GM18526 (cell line): Measurements from ENCODE around the gene GAP43.

Experiments used
- POLR2A ChIP-seq: IDR thresholded peaks from 3 replicates; pipeline ENCODE4 v1.6.1; 2011; ENCODE audit not compliant: insufficient read length; ENCODE audit errors: extremely low read depth

The GAP43 gene

GRCh38 chr3:115623044-115623868, at the start of gene GAP43:
TSS of gene GAP43 (plus strand) at chr3:115623510. CDS start at chr3:115623690, 180 bp downstream.
- no peak for TF ChIP-seq POLR2A

DNA sequence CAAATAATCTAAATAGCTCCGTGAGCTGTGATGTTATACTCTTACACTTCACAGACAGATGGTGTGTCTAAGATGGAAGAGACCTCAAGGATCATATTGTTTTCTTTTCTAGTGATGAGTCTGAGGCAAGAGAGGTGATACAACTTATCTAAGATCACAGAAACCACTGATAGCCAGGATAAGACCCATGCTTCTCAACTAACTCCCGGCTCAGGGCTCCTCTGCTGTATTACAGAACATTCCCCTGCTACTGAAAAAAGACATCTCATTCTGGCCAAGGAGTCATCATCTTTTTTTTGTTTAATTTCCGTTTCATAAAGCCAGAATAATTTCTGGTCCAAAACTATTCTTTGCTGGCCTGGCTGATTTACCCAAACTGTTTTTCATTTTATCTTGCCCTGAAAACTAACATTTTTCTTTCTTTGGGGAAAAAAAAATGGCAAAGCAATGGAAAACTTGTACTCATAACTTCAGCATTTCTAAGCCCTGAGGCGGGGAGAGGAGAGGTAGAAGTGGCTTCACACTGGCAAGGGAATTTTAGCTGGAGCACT, 46.9 kb upstream of the GAP43 start:
- TF ChIP-seq POLR2A: no peak

DNA sequence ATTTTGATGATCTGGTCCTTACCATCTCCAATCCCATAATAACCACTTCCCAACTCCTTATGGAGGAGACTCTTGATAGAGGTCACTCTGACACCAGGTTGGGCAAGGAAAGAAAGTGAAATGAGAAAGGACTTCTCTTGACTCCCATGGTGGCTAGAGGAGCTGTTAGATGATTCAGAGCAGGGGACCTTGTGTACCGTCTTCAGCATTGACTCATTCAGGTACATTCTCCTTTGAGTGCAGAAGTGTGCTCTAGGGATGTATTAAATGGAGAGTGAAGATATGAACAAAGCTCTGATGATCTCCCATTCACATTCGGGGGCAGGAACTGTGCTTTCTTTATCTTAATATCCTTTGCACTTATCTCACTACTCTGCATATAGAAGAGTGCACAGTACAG, 46.3 kb upstream of the GAP43 start:
- no peak for TF ChIP-seq POLR2A

GRCh38 chr3:115578331-115578730, 45.0 kb upstream of the GAP43 start:
- no peak for TF ChIP-seq POLR2A

- no peak for TF ChIP-seq POLR2A
These were observed 42.7 kb upstream of the GAP43 start for GRCh38 chr3:115580566-115580965.

DNA sequence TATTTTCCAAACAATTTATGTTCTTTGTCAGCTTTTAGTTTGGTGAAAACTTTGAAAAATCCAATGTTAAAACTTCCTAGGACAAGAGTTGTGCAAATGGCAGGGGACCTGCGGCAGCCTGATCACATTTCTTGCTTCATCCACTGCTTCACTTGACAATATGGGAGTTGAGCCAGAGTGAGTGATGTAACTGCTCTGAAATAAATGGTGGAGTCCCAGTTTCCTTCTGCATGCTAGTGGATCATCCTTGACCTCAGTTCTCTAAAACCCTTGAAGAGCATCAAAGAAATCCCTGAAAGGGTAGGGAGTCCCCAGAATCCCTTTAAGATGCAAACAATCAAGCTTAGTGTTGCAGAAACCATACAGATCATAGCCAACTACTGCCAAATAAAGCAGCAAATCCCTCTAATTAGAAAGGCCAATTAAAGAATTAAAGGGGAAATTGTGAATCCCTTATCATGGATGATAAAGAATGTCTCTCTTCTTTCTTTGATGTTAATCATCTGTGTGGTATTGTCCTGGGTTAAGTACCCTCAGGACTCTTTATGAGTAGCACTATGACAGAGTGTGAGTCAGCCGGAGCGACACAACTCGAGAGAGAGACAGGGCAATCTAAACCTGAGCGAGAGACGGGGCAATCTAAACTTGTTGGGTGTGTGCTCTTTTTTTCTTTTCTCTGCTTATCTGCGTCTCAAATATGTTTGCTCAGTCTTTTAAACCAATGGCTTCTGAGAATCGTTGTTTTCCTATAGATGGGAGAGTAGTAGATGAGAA, 41.8 kb upstream of the GAP43 start:
- no peak for TF ChIP-seq POLR2A

DNA sequence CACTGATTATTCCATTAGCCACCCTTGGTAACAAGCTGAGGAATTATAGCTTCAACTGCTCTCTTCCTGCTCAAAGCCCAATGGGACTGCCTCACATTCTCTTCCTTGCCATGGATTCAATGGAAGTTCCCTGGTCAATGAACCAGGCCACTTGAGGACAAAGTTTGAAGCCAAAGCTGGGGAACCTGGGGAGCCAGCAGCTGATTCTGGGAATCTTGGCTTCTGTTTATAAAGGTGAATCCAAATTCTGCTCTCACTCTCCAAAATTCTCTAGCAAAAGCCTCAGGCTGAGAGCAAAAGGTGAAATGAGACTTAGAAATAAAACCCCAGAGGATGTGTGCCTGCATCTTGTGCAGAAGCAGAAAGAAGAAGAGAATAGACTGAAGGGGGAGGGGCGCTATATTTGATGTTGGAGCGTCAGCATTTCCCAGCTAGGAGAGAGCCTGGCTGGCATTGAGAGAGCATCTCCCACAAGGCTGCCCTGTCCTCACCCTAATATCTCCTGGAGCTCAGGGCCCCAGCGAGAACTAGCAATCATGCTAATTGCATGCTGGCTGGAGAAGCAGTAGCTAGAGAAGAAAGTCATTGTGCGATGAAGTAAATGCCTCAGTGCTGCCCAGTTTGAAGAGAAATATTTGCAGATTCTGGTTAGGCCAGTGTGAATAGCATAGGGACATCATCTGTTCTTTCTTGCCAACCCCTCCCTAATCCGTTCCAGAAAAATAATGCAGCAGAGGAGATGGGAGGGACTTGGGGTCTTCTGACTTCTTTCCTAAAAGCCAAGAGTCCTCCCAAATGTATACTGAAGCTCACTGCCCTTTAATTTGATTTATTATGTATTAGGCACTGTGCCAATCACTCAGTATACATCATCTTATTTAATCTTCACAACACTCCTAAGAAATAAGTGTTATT, 34.9 kb upstream of the GAP43 start:
- TF ChIP-seq POLR2A: no peak

DNA sequence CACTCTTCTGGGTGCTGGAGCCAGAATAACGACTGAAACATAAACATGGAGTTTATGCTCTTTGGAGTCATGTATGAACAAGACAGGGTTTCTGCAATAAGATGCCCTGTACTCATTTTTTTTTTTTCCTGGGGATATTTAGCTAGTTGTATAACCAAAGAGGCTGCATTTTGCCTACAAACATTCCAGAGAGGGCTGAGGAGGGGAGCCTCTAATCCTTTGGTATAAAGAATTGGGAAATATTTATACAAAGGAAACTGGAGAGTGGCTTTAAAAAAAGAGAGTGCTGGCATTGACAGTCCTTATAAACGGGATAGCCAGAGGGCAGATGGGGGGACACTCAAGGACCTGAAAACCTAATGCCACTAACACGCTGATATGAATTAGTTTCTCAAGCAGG, 32.4 kb upstream of the GAP43 start:
- TF ChIP-seq POLR2A: no peak

DNA sequence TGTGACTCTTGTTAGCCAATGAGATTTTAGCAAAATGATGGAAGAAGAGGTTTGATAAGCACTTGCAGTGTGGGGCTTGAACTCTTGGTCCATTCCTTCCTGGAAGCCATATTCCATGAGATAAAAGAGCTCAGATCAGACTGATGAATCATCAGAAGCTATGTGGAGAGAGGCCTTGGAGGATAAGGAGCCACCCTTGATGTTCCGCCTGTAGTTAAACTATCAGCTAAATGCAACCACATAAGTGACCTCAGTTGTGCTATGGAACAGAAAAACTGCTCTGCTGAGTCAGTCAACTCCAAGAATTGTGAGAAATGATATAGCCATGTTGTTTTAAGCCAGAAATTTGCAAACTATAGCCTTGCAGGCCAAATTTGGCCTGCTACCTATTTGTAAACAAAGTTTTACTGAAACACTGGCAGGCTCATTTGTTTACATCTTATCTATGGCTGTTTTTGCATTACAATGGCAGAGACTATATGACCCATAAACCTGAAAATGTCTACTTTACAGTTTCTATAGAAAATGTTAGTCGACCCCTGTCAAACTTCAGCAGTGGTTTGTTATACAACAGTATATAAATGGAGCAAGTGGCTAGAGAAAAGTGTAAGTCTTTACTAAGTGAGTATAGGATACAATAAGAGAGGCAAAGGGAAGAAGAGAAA, 27.6 kb upstream of the GAP43 start:
- TF ChIP-seq POLR2A: no peak

DNA sequence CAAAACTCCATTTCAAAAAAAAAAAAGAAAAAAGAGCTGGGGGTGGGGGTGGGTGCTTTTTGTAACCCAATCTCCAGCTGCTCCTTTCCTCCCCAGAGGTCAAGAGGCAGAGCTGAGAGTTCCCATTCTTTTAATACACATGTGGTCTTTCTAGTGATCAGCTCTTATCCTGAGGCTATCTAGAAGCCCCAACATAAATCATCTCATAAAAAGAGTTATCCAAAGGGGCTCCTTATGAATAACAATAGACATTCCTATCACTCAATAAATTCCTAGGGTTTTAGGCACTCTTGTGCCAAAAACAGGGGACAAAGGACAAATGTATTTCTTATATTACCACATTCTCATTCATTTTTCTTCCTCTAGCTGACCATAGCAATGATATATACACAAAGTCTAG, 25.1 kb upstream of the GAP43 start:
- TF ChIP-seq POLR2A: no peak

DNA sequence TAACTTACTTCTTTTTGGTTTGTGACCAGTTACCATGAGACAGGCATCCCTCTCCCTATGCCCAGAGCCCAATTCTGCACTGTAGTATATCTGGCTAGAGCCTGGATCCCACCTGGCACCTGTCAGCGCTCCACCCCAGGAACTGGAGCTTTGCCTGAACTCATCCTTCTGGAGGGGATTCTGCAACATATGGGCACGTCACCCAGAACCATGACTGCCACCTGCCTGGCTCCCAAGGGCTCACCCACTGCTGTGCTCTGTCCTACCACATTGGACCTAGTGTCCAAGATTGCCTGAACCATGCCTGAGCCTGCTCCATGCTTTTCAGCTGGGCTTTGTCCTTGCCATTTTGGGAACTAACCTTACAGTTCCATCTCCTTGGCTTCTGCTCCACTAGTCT, 21.1 kb upstream of the GAP43 start:
- no peak for TF ChIP-seq POLR2A

GRCh38 chr3:115611630-115612029, 11.7 kb upstream of the GAP43 start:
- TF ChIP-seq POLR2A: no peak

GRCh38 chr3:115615001-115615814, 8.1 kb upstream of the GAP43 start:
- no peak for TF ChIP-seq POLR2A

GRCh38 chr3:115616461-115616860, 6.8 kb upstream of the GAP43 start:
- TF ChIP-seq POLR2A: no peak
